ENCODE data around the gene NME7. TPM values are rescaled to one million over a fixed set of nuclear protein-coding genes. Genes with fewer than 3 reads are reported as not detected.

Gene NME7
- total RNA-seq, 1 donor from 2014 or later, result 18.6 TPM

DNA sequence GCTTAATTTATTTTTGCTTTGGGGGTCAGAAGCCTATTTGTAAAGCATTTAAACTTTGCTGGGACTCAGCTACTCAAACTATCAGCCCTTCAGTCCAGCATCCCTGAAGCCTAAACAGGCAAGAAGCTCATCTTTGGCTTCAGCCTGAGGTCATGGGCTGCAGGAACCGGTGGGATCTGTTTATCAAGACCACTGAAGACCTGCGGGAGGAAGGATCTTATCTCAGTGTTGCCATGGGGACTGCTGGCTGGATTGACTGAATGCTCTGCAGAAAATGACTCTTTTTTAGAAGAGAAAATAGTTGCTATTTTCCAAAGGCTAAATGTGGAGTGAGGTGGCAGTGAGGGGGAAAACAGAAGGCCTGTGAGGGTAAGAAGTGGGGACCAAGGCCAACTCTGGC is 281.7 kb downstream of the NME7 start:
- Mint-ChIP-seq H3K4me1 (ENCODE audit: low read depth, unreplicated experiment) (peaks cover 12% of the 10 kb centered on the region), H3K27ac (ENCODE audit: unreplicated experiment) (no peak overlapping the region), H3K36me3 (ENCODE audit: unreplicated experiment) (no peaks in the 10 kb centered on the region), H3K9me3 (ENCODE audit: unreplicated experiment) (peaks cover 3% of the 10 kb centered on the region), H3K27me3 (ENCODE audit: unreplicated experiment) (peaks cover 2% of the 10 kb centered on the region), H3K4me3 (ENCODE audit: unreplicated experiment) (no peak overlapping the region)
- TF ChIP-seq, protein P1, sequence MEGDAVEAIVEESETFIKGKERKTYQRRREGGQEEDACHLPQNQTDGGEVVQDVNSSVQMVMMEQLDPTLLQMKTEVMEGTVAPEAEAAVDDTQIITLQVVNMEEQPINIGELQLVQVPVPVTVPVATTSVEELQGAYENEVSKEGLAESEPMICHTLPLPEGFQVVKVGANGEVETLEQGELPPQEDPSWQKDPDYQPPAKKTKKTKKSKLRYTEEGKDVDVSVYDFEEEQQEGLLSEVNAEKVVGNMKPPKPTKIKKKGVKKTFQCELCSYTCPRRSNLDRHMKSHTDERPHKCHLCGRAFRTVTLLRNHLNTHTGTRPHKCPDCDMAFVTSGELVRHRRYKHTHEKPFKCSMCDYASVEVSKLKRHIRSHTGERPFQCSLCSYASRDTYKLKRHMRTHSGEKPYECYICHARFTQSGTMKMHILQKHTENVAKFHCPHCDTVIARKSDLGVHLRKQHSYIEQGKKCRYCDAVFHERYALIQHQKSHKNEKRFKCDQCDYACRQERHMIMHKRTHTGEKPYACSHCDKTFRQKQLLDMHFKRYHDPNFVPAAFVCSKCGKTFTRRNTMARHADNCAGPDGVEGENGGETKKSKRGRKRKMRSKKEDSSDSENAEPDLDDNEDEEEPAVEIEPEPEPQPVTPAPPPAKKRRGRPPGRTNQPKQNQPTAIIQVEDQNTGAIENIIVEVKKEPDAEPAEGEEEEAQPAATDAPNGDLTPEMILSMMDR (IDR thresholded peaks at IDR 0.05; ENCODE audit: partially characterized antibody, unreplicated experiment), result no peak
- DNase-seq, result no peak

Other genes with a start within 250 kb of the NME7 start
- gene BLZF1, start 398 bp upstream of the NME7 start, total RNA-seq (ENCODE audit: unreplicated experiment), result 15.7 TPM
- gene CCDC181, start 59.7 kb upstream of the NME7 start, total RNA-seq (ENCODE audit: unreplicated experiment), result 1.1 TPM
- gene SLC19A2, start 118.1 kb upstream of the NME7 start, total RNA-seq (ENCODE audit: unreplicated experiment), result 12.8 TPM
- not detected for gene F5, start 218.7 kb upstream of the NME7 start, total RNA-seq (ENCODE audit: unreplicated experiment)

All from glutamatergic neuron (in vitro differentiated cells).